Transverse colon (tissue), 3 donors: ENCODE results near the gene CALN1.

ENCODE experiments used
- CTCF ChIP-seq, 5 experiments: fragments of 200-600 bp in 3 of 5; fragments of 450-650 bp in 2 of 5; sonication (generic) in 3 of 5; IDR thresholded peaks; 1 replicate in 2 of 5; 2 replicates in 3 of 5; pipeline ENCODE4 v1.5.1; 2016 to 2017; ENCODE audit warnings: antibody characterized with exemption in 5 of 5, inconsistent platforms in 3 of 5, mild to moderate bottlenecking in 2 of 5, moderate library complexity in 1 of 5
- POLR2A ChIP-seq: fragments of 450-650 bp; IDR thresholded peaks from one replicate; pipeline ENCODE4 v1.6.1; 2016; ENCODE audit warnings: antibody characterized with exemption, mild to moderate bottlenecking, moderate library complexity

GRCh38 chr7:72112992-72113391 is 299.1 kb downstream of the CALN1 start:
- TF ChIP-seq POLR2A = no peak
- TF ChIP-seq CTCF (IDR thresholded peaks at IDR 0.05) = no peak
